Measurements from ENCODE around the gene MYOM1.
"Not testable (repeated sequence)": the region's sequence is repeated elsewhere in the genome, so short reads cannot be mapped to it uniquely, and the experiment has no call there.

The MYOM1 gene

DNA sequence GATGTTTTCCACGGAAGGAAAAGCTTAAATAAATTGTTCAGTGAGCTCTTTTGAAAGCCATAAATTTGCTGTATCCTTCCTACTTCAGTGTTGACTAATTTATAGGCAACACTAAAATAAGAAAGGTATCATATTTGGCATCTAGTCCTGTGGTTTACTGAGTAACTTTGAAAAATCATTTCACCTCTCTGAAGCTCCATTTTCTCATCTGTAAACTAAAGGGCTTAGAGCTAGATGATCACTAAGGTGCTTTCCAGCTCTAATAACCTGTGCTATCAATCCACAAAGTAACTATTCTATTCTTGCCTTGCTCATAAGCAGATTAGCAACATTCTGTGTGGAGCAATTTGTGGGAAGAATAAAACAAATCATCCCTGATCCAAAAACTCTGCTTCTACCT lies 3.6 kb upstream of the MYOM1 start:
- H3K27ac ChIP-seq (ENCODE audit: low read length) = no peak overlapping the region
- H3K9me3 ChIP-seq (ENCODE audit: insufficient read depth, low read length) = no peaks in the 10 kb centered on the region
- no peak overlapping the region for H2AFZ ChIP-seq (ENCODE audit: low read depth, low read length)
- no peaks in the 10 kb centered on the region for H3K4me1 ChIP-seq (ENCODE audit: low read length)
- H3K4me2 ChIP-seq (ENCODE audit: low read length) = no peak overlapping the region
- H3K79me2 ChIP-seq (ENCODE audit: low read length) = no peaks in the 10 kb centered on the region
- H3K4me3 ChIP-seq (ENCODE audit: low read length) = no peak overlapping the region
- 0 out of 2 replicates have a peak, but pooled peaks cover 3% of the 10 kb centered on the region for H3K27me3 ChIP-seq (ENCODE audit: low read depth, low read length)
- H4K20me1 ChIP-seq (ENCODE audit: insufficient read depth, low read length) = no peaks in the 10 kb centered on the region
- TF ChIP-seq CTCF (IDR thresholded peaks at IDR 0.05; ENCODE audit: low read depth, low read length) = no peak
- TF ChIP-seq EZH2phosphoT487 (IDR thresholded peaks at IDR 0.05; ENCODE audit: low read depth) = no peak
- H3K9ac ChIP-seq (ENCODE audit: low read length) = no peak overlapping the region
- H3K36me3 ChIP-seq (replicated peaks; ENCODE audit: low read depth, low read length) = no peaks in the 10 kb centered on the region

- Histone ChIP-seq H3K79me2 (ENCODE audit: low read length) (no peaks in the 10 kb centered on the region), H3K4me2 (ENCODE audit: low read length) (no peak overlapping the region), H3K9me3 (ENCODE audit: insufficient read depth, low read length) (no peaks in the 10 kb centered on the region), H3K36me3 (replicated peaks; ENCODE audit: low read depth, low read length) (no peaks in the 10 kb centered on the region), H3K4me1 (ENCODE audit: low read length) (no peaks in the 10 kb centered on the region), H4K20me1 (ENCODE audit: insufficient read depth, low read length) (no peaks in the 10 kb centered on the region), H3K27me3 (ENCODE audit: low read depth, low read length) (0 out of 2 replicates have a peak, but pooled peaks cover 3% of the 10 kb centered on the region), H3K27ac (ENCODE audit: low read length) (no peak overlapping the region), H3K9ac (ENCODE audit: low read length) (no peak overlapping the region), H3K4me3 (ENCODE audit: low read length) (no peak overlapping the region), H2AFZ (ENCODE audit: low read depth, low read length) (no peak overlapping the region)
- no peak for TF ChIP-seq CTCF (IDR thresholded peaks at IDR 0.05; ENCODE audit: low read depth, low read length)
- no peak for TF ChIP-seq EZH2phosphoT487 (IDR thresholded peaks at IDR 0.05; ENCODE audit: low read depth)
These were observed 1.7 kb upstream of the MYOM1 start for GRCh38 chr18:3221496-3221895.

DNA sequence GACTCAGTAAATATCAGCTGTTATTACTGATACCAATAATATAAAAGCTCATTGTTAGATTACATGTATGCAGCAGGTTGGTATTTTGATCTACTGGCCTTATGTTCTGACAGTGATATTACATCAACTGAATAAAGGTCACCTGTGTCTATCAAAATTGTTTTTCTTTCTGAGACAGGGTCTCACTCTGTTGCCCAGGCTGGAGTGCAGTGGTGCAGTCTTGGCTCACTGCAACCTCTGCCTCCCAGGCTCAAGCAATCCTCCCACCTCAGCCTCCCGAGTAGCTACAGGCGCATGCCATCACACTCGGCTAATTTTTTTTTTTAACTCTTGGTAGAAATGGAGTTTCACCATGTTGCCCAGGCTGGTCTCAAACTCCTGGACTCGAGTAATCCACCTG lies 1.1 kb upstream of the MYOM1 start:
- not testable (repeated sequence) for H3K27ac ChIP-seq (ENCODE audit: low read length); H3K36me3 ChIP-seq (replicated peaks; ENCODE audit: low read depth, low read length); H2AFZ ChIP-seq (ENCODE audit: low read depth, low read length)

GRCh38 chr18:3219241-3219630 lies 532 bp downstream of the MYOM1 start:
- Histone ChIP-seq H3K9me3 (ENCODE audit: insufficient read depth, low read length) (no peaks in the 10 kb centered on the region), H3K27ac (ENCODE audit: low read length) (no peak overlapping the region), H3K79me2 (ENCODE audit: low read length) (no peaks in the 10 kb centered on the region), H3K36me3 (replicated peaks; ENCODE audit: low read depth, low read length) (no peaks in the 10 kb centered on the region), H3K4me1 (ENCODE audit: low read length) (no peaks in the 10 kb centered on the region), H3K4me3 (ENCODE audit: low read length) (no peak overlapping the region), H3K9ac (ENCODE audit: low read length) (no peak overlapping the region), H3K4me2 (ENCODE audit: low read length) (no peak overlapping the region), H2AFZ (ENCODE audit: low read depth, low read length) (no peak overlapping the region), H4K20me1 (ENCODE audit: insufficient read depth, low read length) (no peaks in the 10 kb centered on the region), H3K27me3 (ENCODE audit: low read depth, low read length) (0 out of 2 replicates have a peak, but pooled peaks cover 3% of the 10 kb centered on the region)
- TF ChIP-seq EZH2phosphoT487 (IDR thresholded peaks at IDR 0.05; ENCODE audit: low read depth) (no peak), CTCF (IDR thresholded peaks at IDR 0.05; ENCODE audit: low read depth, low read length) (no peak)

More for the DNA sequence above, 1.1 kb upstream of the MYOM1 start:
- H3K4me3 ChIP-seq (ENCODE audit: low read length); H3K9ac ChIP-seq (ENCODE audit: low read length); H3K4me1 ChIP-seq (ENCODE audit: low read length); H3K27me3 ChIP-seq (ENCODE audit: low read depth, low read length); H3K4me2 ChIP-seq (ENCODE audit: low read length); H3K79me2 ChIP-seq (ENCODE audit: low read length); H3K9me3 ChIP-seq (ENCODE audit: insufficient read depth, low read length); H4K20me1 ChIP-seq (ENCODE audit: insufficient read depth, low read length): not testable (repeated sequence)

DNA sequence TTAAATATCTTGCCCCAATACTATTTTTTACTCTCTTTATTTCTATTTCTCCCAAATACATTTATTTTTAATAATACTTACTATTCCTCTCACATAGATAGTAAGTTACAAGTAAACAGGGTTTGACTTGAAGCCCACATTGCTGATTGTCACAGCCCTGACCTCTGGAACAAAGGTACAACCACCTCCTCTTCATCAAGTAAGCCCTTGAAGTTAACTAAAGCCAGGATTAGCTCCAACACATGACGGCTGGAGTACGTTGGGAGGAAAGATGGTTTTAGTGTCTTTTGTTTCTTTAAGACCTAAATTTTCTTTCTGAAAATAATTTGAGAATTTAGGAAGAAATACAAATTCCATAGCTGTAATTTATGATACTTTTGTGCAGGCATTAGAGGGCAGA lies 949 bp downstream of the MYOM1 start:
- Histone ChIP-seq H3K36me3 (replicated peaks; ENCODE audit: low read depth, low read length) (no peaks in the 10 kb centered on the region), H2AFZ (ENCODE audit: low read depth, low read length) (no peak overlapping the region), H3K9me3 (ENCODE audit: insufficient read depth, low read length) (no peaks in the 10 kb centered on the region), H3K4me2 (ENCODE audit: low read length) (no peak overlapping the region), H3K4me1 (ENCODE audit: low read length) (no peaks in the 10 kb centered on the region), H4K20me1 (ENCODE audit: insufficient read depth, low read length) (no peaks in the 10 kb centered on the region), H3K79me2 (ENCODE audit: low read length) (no peaks in the 10 kb centered on the region), H3K27ac (ENCODE audit: low read length) (no peak overlapping the region), H3K4me3 (ENCODE audit: low read length) (no peak overlapping the region), H3K9ac (ENCODE audit: low read length) (no peak overlapping the region), H3K27me3 (ENCODE audit: low read depth, low read length) (0 out of 2 replicates have a peak, but pooled peaks cover 3% of the 10 kb centered on the region)
- TF ChIP-seq EZH2phosphoT487 (IDR thresholded peaks at IDR 0.05; ENCODE audit: low read depth) = no peak
- TF ChIP-seq CTCF (IDR thresholded peaks at IDR 0.05; ENCODE audit: low read depth, low read length) = no peak

Measured in OCI-LY3 (cell line).